Activated CD4-positive, CD25-positive, alpha-beta regulatory T cell treated with anti-CD3 and anti-CD28 coated beads, Interleukin-2, amount 50 U/mL, for 72 hours (primary cell): ENCODE measurements around the gene ESPNL.

Source experiments
- DNase-seq: peaks from one replicate; pipeline ENCODE4 v3.0.0; 2021

ESPNL gene

DNA sequence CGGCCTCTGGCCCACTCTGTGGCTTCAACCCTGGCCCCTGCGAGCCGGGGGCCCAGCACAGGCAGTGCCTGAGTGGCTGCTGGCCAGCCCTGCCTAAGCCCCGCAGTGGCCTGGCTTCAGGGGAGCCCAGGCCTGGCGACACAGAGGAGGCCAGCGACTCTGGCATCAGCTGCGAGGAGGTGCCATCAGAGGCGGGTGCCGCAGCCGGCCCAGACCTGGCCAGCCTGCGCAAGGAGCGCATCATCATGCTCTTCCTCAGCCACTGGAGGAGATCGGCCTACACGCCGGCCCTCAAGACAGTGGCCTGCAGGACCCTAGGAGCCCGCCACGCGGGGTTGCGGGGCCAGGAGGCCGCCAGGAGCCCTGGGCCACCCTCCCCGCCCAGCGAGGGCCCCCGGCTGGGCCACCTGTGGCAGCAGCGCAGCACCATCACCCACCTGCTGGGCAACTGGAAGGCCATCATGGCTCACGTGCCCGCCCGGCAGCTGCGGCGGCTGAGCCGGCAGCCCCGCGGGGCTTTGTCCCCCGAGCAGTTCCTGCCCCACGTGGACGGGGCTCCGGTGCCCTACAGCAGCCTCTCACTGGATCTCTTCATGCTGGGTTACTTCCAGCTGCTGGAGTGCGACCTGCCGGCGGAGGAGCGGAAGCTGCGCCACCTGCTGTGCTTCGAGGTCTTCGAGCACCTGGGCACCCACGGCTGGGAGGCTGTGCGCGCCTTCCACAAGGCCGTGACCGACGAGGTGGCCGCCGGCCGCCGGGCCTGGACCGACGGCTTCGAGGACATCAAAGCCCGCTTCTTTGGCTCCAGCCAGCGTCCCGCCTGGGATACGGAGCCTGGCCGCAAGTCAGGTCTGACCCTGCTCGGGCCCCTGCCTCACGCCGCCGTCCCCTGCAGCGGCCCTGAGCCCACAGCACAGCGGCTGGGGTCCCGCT lies 30.8 kb downstream of the ESPNL start:
- no peak for DNase-seq

DNA sequence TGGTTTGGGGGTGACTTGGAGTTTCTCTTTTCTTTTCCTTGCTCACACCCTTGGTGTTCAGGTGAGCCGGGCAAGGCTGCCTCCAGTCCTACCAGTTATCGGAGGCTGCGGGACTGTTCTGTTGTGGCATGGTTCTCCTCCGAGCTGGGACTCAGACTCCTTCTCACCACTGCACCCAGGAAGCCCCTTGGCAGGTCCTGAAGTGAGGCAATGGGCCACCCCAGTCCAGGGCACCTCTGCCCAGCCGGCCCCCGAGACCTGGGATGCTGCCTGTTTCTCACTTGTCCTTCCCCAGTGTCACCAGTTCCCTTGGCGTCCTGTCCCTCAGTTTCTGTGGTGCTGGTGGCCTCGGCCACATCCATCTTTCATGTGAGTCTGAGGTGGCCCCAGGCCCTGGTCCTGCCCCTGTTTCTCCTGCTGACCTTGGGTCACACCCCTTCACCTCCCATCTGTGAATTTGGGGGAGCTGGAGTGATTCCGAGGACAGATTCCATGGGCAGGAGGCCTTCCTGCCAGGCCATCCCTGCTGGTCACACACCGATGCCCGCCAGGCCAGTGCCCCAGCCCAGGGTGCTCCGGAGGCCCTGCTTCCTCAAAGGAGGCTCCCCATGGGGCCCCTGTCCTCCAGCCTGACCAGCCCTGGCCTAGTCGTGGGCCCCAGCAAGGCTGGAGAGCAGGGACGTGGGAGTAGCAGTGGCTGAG lies 31.8 kb downstream of the ESPNL start:
- DNase-seq, result no peak

DNA sequence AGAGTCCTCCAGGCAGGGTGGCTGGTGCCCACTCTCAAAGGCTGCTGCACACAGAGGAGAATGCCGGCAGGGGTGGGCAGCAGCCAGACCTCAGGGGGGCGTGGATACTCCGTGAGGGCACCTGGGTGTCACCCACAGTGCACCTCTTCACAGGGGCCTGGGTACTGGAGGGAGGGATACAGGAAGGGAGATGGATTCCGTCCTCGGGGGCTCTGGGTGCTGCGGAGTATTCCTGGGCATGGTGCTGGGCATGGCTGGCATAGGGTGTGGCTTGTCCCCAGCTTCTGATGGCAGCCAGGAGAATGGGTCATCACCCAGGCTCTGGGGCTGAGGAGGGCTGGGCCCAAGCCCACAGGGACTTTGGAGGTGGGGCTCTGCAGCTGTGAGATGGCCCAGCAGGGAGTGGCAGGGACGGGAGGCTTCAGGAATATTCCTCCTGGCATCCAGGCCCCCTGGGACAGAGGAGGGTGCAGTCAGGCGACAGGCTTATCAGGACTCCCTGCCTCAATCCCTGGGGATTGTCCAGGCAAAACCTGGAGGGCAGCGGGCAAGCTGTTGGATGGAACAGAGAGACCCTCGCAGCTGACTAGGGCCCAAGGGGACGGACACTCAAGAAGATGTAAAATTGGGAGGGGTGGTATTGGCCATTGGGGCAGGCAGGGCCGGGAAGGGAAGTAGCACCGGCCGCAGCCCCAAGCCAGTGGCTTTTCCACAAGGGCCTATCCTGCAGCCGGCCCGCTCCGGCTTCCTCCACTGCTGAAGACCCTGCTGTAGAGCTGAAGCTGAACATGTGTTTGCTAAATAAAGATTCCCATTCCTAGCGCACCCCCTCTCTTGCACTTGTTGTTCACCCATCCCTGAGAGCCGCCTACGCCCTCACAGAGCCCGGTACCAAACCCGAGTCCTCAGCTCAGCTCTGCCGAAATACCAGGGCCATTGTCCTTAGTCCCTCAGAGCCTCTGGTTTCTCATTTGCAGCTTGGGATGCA lies 32.6 kb downstream of the ESPNL start:
- DNase-seq, result no peak

DNA sequence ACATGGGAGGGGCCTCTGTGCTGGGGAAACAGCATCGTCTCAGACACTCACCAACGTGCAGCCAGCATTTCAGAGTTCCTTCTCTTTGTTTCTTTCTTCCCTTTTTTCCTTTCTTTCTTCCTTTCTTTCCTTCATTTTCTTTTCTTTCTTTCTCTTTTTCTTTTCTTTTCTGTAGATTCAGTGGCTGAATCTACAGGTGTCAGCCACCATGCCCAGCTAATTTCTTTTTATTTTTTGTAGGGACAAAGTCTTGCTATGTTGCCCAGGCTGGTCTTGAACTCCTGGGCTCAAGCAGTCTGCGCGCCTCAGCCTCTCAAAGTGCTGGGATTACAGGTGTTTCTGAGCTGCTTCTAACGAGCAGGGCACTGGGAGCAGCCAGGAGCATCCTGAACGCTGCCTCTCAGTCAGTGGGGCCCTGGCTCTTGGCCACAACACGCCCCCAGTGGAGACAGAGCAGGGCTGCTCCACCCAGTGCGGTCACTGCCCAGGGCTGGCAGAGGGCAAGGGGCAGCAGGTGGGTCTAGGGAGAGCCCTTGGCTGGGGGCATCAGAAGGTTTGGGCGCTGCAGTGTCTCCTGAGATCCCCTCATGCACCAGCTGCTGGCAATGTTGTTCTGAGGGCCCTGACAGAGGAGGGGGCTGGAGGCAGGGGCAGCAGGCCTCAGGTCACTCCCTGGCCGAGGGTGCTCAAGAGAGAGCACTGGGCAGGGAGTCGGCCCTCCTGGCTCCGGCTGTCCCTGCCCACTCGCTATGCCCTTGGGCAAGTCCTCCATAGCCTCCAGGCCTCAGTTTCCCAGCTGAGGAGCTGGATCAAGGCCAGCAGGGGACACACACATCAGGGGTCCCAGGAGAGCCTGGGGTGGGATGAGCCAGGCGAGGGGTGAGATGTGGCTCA lies 33.6 kb downstream of the ESPNL start:
- no peak for DNase-seq

DNA sequence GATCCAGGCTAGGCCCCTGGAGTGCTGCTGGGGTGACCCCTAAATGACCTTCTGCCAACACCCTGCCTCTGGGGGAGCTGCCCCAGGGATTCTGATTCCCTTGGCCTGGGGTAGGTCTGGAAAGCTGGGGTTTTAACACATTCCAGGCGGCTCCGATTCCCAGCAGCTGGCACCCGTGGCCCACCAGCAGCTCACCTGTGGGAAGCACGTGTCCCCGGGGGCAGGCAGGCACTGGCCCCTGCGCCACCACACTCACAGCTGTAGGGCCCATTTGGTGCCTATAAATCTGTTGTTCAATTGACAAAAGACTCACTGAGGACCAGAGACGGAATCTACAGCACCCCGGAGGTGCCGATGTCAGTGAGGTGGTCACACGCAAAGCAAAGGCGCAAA lies 34.2 kb downstream of the ESPNL start:
- DNase-seq, result no peak

DNA sequence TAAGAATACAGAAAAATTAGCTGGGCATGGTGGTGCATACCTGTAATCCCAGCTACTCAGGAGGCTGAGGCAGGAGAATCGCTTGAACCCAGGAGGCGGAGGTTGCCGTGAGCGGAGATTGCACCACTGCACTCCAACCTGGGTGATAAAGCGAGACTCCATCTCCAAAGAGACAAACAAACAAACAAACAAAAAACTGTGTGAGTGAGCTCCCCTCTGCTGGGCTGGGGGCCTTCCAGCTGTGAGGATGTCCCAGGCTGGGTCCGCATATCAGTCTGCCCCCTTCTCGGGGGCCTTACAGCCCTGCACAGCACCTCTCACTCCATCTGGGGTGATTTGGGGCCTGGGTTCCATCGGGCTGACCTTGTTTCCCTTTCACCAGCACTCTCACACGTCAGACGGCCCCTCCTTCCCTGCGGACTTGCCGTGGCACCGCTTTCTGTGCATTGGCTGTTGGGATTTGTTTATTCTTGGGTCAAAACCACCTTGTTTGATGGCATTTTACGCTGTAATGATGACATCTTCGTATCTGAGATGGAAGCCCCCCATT lies 35.5 kb downstream of the ESPNL start:
- DNase-seq, result no peak

DNA sequence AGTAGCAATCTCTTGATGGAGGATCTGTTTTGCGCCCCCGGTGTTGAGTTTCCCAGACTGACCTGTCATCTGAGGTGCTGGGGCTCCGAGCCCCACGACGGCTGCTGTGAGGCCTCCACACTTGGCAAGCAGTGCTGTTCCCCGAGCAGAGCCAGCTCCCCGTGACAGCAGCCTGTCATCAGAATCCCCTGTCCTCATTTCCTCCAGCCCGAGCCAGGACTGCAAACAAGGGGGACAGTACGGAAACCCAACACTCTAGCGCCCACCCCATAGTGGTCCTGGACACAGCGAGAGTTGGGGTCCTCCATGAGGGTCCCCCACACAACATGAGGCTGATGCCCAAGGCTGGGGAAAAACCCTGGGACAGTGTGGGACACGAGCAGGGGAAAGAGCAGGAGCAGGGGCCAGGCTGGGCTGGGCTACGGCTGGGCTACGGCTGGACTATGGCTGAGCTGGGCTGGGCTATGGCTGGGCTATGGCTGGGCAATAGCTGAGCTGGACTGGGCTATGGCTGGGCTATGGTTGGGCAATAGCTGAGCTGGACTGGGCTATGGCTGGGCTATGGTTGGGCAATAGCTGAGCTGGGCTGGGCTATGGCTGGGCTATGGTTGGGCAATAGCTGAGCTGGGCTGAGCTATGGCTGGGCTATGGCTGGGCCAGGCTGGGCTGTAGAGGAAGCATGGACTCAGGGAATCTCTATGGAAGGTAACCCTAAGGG lies 36.8 kb downstream of the ESPNL start:
- no peak for DNase-seq

DNA sequence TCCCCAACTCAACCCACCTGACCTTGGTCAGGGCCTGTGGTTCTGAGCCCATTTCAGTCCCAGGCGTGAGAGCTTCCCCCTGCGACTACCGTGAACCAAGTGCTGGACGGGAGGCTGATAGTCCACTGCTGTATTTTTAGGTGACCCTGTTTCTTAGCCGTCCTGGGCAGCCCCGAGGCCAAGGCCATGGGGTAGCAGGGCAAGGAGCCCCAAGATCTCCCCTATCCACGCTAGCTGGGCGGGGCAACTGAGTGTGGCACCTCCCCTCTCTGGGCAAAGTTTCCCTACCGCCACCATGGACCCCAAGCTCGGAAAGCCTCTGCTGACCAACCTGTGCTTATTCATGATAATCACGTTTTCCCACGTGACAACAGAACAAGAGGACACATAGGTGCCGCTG lies 37.7 kb downstream of the ESPNL start:
- no peak for DNase-seq

DNA sequence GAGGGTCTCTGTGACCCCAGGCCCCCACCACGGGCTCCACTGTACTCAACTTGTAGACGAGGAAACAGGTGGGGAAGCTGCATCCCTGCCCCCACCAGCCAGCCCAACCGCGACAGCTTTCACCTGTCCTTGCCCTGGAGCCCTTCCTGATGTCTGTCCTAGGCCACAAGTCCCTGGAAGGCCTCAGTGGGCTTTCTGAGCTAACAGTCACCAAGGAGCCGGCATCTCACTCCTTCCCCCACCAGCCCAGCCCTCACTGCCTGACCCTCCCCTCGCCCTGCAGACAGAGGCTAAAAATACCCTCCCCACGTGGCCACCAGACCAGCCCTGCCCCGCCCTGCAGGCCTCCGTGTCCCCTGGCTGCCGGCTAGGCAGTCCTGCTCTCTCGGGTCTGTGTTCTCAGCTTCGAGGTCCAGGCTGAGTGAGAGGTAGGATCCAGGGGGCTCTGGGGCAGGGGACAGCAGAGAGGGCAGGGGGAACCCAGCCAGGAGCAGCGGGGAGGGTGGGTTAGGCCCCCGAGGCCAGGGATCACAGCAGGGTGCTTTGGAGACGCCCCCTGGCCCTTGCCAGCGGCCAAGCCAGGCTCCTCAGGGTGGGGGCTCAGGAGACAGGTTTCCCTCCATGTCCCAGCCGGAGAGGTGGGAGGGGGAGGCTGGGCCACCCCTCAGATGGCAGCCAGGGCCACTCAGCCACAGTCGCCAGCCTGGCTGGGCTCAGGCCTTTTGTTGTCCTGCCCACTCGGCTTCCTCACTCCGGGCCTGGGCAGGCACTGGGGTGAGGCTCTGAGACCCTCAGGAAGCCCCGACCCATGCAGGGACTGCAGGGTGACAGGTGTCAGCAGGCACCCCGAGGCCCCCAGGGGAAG lies 38.4 kb downstream of the ESPNL start, which contains the start of gene KLHL30:
KLHL30 (plus strand) TSS at position 338 of the 865 bp plus-strand sequence. CDS start 2,087 bp downstream, outside the sequence.
- no peak for DNase-seq

DNA sequence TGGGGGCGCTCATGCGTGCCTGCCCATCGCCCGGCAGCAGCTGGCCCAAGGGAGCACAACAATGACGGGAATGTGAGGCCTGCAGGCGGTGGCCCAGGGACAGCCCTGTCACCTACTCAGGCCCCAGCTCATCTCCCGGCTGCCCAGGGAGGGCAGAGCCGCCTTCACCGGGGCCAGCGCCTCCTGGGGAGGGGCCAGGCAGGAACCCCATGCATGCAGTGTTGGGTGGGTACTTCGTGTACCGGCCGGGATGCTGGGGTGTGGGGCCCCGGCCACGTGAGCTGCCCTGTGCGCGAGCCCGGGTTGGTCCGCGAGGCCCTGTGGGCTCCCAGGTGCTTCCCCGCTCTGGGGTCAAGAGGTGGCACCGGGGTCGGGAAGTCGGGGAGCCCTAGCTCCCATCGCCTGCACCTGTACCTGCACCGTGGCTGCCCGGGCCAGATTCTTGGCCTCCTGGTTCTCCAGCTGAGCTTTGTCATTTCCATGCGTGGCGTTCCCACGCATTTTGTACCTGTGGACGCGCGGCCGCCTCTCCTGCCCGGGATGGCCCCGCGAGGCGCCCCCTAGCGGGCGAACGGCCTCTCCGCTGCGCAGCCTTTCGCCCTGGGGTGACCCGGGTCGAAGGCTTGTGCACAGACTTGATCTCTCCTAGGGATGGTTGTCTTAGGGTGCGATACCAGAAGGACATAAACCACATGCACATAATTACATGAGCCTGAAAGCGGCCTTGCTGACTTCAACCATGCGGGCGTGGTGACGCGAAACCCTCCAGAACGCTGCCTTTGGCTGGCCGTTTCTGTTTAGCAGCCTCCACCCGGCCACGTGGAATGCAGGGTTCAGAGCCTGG lies 39.3 kb downstream of the ESPNL start:
- peak; percentile 57 for DNase-seq

DNA sequence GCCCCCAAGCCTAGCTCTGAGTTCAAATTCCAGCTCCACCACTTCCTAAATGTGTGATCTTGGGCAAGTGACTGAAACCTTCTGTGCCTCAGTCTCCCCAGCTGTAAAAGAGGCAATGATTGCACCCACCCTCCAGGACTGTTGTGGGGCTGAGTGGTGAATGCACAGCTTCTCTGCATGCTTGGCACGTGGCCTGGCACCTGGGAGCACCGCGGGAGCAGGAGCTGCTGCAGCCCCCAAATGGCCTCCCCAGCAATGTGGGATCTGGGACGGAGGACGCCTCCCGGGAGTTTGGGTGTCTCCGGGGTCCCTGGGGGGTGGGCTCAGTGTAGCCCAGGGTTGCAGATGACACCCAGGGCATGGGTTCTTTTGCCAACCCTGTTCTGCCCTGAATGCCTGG lies 39.9 kb downstream of the ESPNL start:
- DNase-seq, result no peak

DNA sequence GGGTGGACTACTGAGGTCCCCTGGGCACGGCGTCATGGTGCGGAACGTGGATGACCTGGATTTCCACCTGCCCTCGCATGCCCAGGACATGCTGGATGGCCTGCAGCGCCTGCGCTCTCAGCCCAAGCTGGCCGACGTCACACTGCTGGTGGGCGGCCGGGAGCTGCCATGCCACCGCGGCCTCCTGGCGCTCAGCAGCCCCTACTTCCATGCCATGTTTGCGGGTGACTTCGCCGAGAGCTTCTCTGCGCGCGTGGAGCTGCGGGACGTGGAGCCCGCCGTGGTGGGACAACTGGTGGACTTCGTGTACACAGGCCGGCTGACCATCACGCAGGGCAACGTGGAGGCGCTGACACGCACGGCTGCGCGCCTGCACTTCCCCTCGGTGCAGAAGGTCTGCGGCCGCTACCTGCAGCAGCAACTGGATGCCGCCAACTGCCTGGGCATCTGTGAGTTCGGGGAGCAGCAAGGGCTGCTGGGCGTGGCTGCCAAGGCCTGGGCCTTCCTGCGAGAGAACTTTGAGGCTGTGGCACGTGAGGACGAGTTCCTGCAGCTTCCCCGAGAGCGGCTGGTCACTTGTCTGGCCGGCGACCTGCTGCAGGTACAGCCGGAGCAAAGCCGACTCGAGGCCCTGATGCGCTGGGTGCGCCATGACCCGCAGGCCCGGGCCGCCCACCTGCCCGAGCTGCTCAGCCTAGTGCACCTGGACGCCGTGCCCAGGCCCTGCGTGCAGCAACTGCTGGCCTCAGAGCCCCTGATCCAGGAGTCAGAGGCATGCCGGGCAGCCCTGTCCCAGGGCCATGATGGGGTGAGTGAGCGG lies 40.8 kb downstream of the ESPNL start:
- DNase-seq, result no peak

DNA sequence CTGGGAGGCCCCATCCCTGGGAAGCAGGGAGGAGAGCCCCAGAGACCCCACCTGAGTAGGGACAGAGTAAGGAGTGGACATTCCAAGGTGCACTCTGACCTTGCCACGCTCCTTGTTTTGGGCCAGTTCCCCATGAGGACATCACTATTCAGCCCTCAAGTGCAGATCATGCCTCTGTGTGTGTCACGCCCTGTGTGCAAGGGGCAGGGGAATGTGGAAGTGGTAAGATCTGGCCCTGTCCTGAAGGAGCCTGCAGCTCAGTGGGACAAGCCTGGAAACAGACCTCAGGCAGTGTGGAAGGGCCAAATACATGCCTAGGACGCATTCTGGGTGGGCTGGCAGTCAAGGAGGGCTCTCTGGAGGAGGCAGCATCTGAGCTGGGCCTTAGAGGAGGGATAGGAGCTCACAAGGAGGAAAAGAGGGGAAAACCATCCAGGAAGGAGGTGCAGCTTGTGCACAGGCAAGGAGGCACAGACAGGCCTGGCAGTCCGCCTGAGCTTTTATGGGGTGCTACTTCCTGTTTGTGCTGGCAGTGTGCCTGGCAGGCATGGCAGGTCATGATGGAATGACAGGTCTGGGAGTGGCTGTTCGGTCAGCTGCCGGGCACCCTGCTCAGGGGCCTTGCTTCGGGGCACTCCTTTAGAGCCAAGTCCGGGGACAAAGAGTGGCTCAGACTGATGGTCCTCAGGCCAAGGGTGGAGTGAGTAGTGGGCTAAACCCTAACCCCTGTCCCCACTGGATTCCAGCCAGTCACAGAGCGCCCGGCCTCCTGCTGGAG lies 41.6 kb downstream of the ESPNL start:
- no peak for DNase-seq

DNA sequence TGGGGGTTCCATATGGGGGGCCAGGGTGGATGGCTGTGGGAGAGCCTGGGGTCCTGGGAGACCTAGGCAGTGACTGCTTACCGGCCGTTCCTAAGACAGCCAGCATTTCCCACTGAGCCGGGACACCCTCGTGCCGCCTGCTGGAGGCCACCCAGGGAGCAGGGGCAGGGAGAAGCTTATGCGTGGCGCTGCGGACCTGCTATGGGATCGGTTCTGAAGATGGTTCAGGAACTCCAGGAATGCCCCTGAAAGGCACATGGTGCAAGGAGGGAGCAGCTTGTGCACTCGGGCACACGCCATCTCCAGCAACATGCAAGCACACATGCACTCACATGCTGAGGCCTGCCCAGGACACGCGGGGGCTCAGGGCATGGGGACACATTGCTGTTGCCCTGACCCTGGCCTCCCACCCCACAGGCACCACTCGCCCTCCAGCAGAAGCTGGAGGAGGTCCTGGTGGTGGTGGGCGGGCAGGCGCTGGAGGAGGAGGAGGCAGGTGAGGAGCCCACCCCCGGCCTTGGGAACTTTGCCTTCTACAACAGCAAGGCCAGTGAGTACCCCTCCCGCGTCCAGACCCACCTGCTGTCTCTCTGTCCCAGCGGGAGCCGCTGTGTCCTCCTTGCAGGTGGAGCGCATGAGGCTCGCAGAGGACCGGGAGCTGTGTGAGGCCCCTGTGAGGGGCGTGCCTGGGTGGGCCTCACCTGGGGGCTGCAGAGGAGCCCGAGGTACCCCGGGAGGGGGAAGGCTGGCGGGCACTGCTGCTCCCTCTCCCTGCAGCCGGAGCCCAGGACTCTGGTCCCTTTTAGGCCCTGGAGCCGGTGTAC lies 42.5 kb downstream of the ESPNL start:
- DNase-seq, result no peak

DNA sequence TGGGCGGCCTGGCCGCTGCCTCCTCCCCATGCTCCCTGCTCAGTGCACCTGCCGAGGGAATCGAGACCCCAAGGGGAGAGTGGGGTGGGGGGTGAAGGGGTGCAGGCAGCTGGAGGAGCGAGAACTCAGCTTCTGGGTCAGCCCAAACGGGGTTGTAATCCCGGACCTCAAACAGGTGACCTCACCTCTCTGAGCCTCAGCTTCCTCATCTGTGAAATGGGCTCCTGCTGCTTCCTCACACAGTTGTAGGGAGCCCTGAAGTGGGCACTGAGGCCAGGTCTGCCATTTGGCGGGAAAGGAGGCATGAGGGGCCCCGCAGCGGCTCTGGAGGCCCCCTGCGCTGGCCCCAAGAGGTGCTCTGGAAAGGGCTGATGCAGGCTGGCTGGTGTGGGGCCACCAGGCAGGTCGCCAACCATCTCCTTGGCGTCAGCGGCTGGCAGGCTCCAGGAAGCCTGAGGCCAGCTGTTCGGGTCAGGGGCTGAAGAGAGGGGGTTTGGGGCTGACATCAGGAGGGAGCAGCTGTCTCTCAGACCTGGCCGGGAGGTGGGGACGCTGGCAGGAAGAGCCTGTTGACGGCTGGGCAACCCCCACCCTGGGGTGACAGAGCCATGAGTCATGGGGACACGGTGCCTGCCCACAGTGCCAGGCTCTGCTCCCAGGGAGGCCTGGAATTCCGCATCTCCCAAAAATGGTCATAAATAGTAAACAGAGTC lies 43.3 kb downstream of the ESPNL start:
- no peak for DNase-seq
